T-helper 2 cell treated with Interferon-gamma antibody and Interleukin-4, amounts not matched to agents 100 ng/mL and 5 ng/mL, for 36 hours (primary cell): ENCODE results near the gene LPAR1. TPM values are rescaled to one million over a fixed set of nuclear protein-coding genes. Genes with fewer than 3 reads are reported as not detected.
"Not testable (repeated sequence)": the region's sequence is repeated elsewhere in the genome, so short reads cannot be mapped to it uniquely, and the experiment has no call there.

Source experiments
- intact Hi-C: fragments of 100-400 bp; cut with micrococcal nuclease; formaldehyde crosslinking; loops from one replicate; pipeline ENCODE4 v1.15.1; 2023
- total RNA-seq: library from RNA; stranded (reverse); gene quantifications from 2 replicates; pipeline ENCODE4 v1.2.3, GENCODE V29; 2022

Gene LPAR1
- not detected in 2 replicates for total RNA-seq

GRCh38 chr9:111038331-111039230, at the start of gene LPAR1:
TSS of gene LPAR1 (minus strand) at chr9:111038470. CDS start at chr9:110972117, 66,353 bp downstream.
- intact Hi-C loops, result no loop called here

DNA sequence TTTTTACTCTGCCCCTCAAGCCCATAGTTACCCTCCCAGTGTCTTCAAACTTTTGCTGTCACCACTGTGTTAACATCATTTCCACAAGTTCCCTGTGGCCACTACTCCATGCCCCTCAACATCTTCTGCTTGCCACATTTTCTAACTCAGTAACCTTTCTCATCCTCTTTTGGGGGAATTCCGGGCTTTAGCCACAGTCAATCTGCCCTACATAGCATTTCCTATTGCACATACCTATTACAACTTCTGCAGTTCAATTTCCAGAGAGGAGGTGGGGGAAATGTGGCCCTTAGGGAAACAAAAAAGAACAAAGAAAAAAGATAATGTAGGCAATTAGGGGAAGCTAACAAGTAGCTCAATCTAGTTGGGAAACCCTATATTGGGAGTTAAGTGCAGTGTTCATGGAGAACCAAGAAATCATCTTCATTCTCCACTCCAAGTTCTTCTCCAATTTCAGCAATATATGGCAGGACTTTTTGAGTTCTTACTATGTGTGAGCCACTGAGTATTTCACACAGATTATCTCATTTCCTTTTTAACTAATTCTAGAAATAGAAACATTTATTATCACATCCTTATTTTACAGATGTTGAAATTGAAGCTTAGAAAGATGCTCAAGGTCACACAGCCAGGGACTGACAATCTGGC, 40.2 kb upstream of the LPAR1 start:
- intact Hi-C loops, result no loop called here

GRCh38 chr9:111076519-111076918, 38.2 kb upstream of the LPAR1 start:
- intact Hi-C loops, result no loop called here

DNA sequence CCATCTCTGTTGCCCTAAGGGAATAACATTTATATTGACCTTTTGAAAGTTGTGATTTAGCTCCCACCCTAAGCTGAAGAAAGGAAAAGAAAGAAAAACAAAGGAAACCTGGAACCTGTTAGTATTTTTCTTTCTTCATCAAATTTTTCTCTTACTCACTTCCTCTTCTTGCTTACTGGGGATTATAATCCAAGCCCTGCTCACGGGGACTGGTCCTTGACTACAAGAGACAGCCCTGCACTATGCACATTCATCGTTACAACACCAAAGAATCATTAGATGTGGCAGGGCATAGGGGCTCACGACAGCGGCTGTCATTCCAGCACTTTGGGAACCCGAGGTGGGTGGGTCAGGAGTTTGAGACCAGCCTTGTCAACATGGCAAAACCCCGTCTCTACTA, 37.8 kb upstream of the LPAR1 start:
- intact Hi-C loops, result no loop called here

- intact Hi-C loops, result no loop called here
Observed at GRCh38 chr9:111074395-111074794, 36.1 kb upstream of the LPAR1 start.

DNA sequence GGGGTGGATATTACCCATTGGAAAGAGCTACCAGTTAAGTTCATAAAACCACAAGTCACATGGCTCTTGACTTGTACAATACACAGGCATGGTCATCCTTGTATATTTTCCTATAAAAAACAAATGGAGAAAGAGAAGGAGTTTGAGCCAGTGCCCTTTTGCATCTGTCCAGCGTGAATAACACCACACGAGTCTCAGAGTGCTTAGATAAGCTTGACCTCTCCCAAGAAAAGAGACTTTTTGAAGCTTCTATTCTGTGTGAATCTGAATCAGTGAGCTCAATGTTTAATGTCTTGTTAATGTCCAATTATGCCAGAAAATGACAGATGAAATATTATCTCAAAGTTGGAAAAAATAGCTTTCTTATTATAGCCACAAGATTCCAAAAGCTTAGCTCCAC, 30.9 kb upstream of the LPAR1 start:
- intact Hi-C loops, result no loop called here

- intact Hi-C loops, result no loop called here
Observed at GRCh38 chr9:111068771-111069170, 30.5 kb upstream of the LPAR1 start.

GRCh38 chr9:111068383-111068730, 30.1 kb upstream of the LPAR1 start:
- intact Hi-C loops, result no loop called here

- intact Hi-C loops, result no loop called here
Observed at GRCh38 chr9:111066468-111066867, 28.2 kb upstream of the LPAR1 start.

GRCh38 chr9:111065414-111065813, 27.1 kb upstream of the LPAR1 start:
- intact Hi-C loops, result no loop called here

- intact Hi-C loops, result no loop called here
Observed at GRCh38 chr9:111064160-111064837, 26.0 kb upstream of the LPAR1 start.

- intact Hi-C loops, result no loop called here
Observed at GRCh38 chr9:111063332-111063731, 25.1 kb upstream of the LPAR1 start.

- intact Hi-C loops, result no loop called here
Observed at GRCh38 chr9:111058166-111058565, 19.9 kb upstream of the LPAR1 start.

- intact Hi-C loops, result no loop called here
Observed at GRCh38 chr9:111056538-111056937, 18.3 kb upstream of the LPAR1 start.

GRCh38 chr9:111052791-111053190, 14.5 kb upstream of the LPAR1 start:
- intact Hi-C loops, result no loop called here

GRCh38 chr9:111051400-111051799, 13.1 kb upstream of the LPAR1 start:
- intact Hi-C loops, result no loop called here

GRCh38 chr9:111050819-111051218, 12.5 kb upstream of the LPAR1 start:
- intact Hi-C loops, result no loop called here

DNA sequence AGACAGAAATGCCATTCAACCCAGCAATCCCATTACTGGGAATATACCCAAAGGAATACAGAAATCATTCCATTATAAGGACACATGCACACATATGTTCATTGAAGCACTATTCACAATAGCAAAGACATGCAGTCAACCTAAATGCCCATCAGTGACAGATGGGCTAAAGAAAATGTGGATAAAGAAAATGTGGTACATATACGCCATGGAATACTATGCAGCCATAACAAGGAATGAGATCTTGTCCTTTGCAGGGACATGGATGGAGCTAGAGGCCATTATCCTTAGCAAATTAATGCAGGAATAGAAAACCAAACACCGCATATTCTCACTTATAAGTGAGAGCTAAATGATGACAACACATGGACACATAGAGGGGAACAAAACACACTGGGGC, 9.0 kb upstream of the LPAR1 start:
- intact Hi-C loops, result not testable (repeated sequence)

GRCh38 chr9:111041902-111042301, 3.6 kb upstream of the LPAR1 start:
- intact Hi-C loops, result no loop called here

DNA sequence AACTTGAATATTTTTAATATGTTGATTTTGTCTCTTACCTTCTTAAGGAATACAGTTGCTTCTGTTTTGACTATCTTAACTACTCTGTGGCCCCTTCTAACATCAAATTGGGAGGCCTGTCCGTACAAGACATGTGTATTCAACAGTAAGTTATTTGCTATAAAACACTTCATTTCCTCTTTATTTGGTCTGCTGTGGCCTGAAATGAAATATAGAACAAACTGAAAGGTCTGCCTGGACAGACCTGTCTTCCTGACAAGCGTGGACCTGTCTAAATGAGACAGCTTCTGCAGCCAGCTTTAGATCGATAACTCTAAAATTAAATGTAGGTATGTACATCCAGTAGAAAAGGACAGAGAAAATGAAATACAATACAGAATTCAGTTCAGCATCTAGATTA, 2.2 kb upstream of the LPAR1 start:
- intact Hi-C loops, result no loop called here

DNA sequence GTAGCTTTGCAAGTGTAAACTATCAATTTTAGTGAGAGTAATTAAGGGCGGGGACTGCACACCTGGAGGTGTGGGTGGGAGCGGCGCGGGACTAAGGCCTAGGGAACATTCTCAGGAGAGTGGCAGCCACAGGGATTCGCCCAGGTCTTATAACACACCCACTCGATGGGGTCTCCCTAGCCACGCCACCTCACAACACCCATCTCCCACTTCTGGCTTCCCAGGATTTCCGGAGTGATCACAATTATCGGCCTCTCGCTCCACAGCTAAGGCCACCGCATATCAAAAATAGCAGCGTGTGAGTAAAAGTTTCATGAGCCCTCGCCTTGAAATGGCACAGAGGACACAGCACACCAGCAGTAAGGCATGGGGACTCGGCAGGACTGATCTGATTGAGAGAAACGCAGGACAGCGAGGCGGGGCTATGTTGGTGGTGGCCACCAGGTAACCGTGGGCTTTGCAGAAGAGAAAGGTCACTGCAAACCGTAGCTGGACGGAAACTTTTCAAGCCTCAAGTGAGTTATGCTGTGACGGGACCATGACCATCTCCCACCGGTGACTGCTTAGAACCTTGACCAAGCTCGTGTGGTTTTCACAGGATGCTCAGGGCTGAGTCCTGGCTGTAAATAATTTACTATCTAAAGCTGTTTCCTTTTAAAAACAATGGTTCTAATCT, 1.1 kb upstream of the LPAR1 start:
- intact Hi-C loops, result no loop called here
